Measurements from ENCODE around the gene PIGB.
"Not testable (repeated sequence)": the region's sequence is repeated elsewhere in the genome, so short reads cannot be mapped to it uniquely, and the experiment has no call there.

The PIGB gene

DNA sequence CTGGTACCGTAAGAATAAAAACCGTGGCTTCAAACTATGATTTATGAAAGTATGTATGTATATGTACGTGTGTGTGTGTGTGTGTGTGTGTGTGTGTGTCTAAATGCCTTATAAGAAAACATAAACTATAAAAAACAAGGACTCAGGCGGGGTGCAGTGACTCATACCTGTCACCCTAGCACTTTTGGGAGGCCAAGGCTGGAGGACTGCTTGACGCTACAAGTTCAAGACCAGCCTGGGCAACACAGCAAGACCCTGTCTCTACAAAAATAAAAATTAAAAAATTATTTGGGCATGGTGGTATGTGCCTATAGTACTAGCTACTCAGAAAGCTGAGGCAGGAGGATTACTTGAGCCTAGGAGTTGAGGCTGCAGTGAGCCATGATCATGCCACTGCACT is 60.1 kb downstream of the PIGB start:
- no peak for DNase-seq (ENCODE audit: low read depth, low spot score)

DNA sequence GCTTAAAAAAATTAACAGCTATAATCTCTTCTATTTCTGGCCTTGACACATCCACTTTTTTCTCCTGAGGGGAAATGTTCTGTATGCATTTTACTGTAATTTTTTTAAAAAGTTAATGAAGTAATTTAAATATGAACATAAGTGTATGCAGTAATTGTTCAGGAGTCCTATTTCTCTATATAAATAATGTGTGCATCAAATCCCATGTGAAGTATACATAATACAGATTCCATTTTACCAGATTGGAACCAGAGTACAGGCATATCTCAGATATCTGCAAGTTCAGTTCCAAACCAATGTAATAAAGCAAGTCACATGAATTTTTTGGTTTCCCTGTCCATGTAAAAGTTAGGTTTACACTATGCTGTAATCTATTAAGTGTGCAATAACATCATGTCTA is 62.6 kb downstream of the PIGB start:
- no peak for DNase-seq (ENCODE audit: low read depth, low spot score)

DNA sequence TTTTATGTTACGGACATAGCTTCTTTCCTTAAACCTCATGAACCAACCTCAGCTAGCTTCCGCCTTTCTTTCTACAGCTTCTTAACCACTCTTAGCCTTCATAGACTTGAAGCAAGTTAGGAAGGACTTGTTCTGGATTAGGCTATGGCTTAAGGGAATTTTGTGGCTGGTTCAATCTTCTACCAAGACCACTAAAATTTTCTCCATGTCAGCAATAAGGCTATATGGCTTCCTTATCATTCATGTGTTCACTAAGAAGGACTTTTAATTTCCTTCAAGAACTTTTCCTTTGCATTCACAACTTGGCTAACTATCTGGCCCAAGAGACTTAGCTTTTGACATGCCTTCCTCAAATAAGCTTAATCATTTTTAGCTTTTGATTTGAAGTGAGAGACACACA is 64.7 kb downstream of the PIGB start:
- DNase-seq (ENCODE audit: low read depth, low spot score): no peak

DNA sequence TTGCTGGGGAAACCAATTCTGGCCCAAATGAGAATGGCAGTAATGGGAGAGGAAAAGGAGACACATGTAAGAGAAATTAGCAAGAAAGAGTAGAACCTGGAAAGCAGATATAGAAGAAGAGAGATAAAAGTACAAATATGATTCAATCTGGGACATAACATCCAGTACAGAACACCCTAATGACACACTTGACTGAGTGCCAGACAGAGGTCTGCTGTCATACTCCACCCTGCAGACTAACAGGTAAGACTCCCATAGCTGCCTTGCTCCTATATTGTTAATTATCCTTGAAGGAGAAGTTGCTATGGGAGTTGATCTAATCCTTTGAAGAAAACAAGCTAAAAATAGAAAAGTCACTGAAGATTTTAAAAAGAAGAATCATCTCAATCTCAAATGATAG is 68.0 kb downstream of the PIGB start:
- DNase-seq (ENCODE audit: low read depth, low spot score): no peak

DNA sequence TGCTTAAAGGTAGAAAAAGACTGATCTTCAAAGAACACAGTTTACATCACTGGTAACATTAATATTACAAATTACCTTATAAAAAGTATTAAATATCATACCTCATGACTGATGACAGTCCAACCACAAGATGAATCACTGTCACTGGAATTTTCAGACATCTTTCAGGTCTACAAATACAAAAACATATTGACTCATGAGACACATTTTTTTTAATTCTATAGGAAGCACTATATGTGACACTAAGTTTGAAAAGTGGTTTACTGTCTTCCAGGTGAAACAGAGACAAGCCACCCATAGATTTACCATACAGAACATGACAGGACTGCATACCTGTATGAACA is 70.2 kb downstream of the PIGB start:
- DNase-seq (ENCODE audit: low read depth, low spot score): no peak

DNA sequence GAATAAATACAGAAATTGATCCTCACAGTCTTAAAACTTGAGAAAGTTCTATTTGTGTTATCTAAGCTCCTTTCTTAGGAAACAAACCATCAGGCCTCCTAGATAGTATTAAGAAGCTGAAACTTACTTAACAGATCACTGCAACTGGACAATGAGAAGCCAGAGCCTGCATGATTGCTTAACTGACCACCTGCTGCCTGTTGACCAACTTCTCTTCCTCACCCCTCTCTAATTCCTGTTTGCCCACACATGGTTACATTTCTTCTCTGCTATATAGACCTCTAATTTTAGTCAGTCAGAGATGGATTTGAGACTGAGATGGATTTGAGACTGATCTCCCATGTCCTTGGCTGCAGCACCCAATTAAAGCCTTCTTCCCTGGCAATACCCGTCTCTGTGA is 75.7 kb downstream of the PIGB start:
- no peak for DNase-seq (ENCODE audit: low read depth, low spot score)

DNA sequence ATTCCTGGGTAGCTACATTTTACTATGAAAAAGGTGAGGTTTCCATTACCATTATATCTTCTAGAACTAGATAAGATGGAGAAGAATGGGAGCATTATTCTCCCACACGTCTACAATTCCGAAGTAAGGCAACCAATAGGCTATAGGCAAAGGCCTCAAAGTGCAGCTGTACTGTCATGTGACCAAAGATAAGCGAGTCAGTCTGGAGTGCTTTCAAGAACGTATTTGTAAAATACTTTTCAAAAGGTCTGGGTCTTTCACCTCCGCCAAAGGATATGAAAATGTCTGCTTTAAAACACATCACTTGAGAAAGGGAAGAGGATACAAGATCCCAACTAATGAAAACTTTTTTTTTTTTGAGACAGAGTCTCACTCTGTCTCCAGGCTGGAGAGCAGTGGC is 79.2 kb downstream of the PIGB start:
- DNase-seq (ENCODE audit: low read depth, low spot score): no peak

DNA sequence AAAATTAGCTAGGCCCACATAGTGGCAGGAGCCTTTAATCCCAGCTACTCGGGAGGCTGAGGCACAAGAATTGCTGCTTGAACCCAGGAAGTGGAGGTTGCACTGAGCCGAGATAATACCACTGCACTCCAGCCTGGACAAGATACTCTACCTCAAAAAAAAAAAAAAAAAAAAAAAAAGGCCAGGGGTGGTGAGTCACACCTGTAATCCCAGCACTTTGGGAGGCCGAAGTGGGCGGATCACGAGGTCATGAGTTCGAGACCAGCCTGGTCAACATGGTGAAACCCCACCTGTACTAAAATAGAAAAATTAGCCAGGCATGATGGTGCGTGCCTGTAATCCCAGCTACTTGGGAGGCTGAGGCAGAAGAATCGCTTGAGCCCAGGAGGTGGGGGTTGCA is 81.0 kb downstream of the PIGB start:
- not testable (repeated sequence) for DNase-seq (ENCODE audit: low read depth, low spot score)

DNA sequence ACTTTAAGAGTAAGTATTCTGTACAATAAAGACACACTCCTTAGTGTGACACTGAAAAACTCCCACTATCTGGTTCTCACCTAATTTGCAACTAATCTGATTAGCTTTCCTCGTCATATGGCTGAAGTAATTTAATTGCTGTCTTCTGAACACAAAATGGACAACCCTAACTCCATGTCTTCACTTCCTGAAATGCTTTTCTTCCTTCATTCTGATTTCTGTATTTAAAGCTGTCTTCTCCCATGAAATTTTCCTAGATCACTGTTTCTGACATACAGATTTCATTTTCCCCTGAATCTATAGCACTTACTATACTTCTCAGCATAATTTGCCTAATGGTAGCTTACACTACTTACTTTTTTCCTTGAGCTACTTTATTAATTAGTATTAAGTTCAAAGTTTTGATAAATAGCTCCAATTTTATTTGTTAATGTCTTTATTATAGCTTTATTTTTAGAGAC is 82.8 kb downstream of the PIGB start:
- DNase-seq (ENCODE audit: low read depth, low spot score): no peak

DNA sequence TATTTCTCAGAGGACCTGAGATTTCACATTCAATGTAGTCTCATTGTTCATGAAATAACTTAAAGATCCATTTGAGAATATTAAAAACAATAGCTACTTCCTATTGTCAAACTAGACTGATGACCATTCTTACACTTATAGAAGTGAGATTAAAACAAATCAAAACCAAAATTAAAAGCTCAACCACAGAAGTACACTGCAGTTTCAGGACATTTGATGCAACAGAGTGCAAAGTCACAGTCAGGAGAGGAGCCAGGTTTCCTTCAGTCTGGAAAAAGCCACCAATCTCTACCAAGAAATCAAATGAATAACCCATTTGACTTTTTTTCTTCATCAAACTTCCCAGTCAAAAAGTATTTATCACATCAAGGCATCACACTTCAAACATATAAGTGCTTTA is 83.7 kb downstream of the PIGB start:
- DNase-seq (ENCODE audit: low read depth, low spot score): no peak

DNA sequence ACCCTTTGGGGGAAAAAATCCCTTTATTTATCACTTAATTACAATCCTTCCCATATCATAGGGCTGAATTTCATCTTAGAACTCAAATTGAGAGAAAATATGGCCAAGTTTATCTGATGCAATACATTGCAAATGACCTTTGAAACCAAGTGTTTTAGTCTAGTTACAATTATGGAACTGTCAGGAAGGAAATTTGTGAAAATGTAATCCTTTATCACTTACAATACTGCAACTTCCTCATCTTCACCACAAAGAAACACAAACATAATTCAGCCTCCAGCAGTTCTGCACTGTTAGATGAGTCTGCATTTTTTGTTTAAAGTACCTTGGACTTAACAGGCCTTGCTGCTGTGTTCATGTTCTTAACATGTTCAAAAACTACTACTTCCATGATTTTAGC is 84.5 kb downstream of the PIGB start:
- DNase-seq (ENCODE audit: low read depth, low spot score): no peak
